Aortic smooth muscle cell (primary cell): Measurements from ENCODE around the gene CRLF1. TPM values are rescaled to one million over a fixed set of nuclear protein-coding genes. Genes with fewer than 3 reads are reported as not detected.

Experiments
- total RNA-seq: library from RNA; depleted of rRNA; stranded (reverse); fragments of >200 nt; gene quantifications from 2 replicates; pipeline ENCODE4 v1.2.3, GENCODE V29; 2014

The CRLF1 gene
- total RNA-seq = 437 and 449 TPM in 2 replicates

DNA sequence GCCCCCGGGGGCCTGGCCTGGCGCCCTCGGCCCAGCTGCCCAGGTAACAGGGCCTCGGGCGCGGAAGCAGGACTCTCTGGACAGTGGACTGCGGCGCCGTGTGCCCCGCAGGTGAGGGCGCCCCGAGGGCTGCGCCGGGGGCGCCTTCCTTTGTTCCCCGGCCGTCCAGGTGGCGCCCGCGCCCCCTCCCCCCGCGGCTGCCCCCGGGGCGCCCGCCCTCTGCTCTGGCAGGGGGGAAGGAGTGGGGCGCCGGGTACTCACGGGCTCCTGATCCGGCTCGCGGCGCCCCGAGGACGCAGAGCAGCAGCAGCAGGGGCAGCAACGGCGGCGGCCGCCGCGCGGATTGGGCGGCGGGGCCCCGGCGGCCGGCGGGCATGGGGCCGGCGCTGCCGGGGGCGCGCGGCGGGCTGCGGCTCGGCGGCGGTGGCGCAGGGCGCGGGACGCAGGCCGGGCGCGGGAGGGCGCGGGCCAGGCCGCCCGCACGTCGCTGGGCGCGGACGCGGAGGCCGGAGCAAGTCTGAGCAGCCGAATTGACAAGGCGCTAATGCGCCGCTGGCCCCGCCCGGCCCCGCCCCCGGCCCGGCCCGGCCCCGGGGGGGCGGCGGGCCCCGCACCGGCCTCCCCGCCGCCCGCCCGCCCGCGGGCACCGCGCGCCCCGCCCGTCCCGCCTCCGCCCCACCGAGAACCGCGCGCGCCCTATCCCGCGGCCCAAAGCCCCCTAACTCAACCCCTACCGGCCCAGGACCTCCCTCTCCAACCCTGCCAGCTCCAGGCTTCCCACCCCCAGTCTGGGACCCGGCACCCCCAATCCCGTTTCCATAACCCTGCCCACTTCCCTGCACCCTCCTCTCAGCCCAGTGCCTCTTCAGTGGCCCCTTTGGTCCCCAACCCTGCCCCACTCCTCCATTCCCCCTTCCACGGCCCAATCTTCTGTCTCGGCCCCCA, at the start of gene CRLF1:
Gene CRLF1 (minus strand): TSS at position 519 of the 945 bp plus-strand sequence. CDS start 143 bp downstream, at position 376.

GRCh38 chr19:18636969-18637629, 30.5 kb upstream of the CRLF1 start, which contains the start of gene KLHL26:
Gene KLHL26 (plus strand): TSS chr19:18637028. CDS start chr19:18637055, 27 bp downstream.

GRCh38 chr19:18612772-18613588, 6.4 kb upstream of the CRLF1 start, which contains the start of gene TMEM59L:
Gene TMEM59L (plus strand): TSS chr19:18612870. CDS start chr19:18612959, 89 bp downstream.

DNA sequence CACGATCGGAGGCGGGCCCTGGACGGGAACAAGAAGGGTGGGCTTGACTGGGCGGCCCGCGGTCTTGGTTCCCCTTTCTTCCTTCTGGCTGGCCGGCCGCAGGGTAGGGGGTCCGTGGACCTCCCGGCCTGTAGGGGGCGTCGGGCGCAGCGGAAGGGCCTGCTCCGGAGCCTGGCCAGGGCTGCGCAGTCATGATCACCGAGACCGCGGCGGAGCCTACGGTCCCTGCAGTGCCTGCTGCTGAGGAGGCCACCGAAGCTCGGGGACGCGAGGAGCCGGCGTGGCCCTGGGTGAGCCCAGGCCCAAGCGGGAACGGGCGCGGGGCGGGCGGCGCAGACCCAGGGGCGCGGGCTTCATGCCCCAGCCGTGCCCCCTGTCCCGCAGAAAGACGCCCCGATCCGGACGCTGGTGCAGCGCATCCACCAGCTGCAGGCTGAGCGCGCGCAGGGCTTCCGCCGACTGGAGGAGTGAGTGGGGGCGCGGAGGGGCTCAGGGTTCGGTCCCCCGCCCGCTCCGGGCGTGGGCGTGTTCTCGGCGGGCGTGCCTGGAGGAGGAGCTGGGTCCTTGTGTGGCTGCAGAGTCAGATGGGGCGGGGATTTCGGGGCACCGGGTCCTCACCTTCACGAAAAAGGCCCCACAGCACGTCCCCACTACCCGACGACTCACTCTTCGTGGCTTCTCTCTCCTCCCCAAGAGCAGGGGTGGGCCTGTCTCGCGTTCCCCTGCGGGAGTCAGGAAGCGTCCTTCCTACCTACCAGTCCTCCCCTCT, 17.8 kb downstream of the CRLF1 start, which contains the start of gene REX1BD:
Gene REX1BD (plus strand): TSS at position 188 of the 769 bp plus-strand sequence. CDS start 4 bp downstream, at position 192.

DNA sequence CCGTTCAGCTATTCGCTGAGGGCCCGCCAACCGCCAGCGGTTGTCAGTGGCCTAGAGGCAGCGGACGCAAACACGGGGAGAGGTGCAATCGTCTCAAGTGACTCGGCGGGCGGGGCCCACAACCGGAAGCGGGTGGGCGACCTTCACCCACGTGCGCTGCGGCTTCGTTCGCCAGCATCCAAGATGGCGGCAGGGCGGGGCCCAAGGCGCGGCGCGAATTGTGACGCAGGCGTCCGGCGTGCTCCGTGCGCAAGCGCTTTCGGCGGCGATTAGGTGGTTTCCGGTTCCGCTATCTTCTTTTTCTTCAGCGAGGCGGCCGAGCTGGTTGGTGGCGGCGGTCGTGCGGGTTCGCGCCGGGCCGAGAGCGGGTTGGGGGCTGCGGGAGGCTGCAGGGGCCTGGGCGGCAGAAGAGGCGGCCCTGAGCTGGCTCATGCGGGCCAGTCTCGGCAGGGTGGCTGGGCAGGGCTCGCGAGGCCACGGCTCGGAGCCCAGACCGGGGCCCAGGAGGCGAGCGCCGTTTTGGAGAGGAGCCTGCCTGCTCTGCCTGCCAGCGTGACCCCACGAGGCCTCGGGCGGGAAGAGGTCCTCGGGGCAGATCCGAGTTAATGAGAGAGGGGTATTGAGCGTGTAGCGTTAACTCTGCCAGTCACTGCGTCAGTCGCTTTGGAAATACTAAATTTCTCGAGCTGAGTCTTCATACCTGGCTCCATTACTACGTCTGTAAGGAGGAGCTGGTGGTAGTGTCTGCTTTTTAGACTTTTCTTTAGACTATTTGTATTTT, 34.8 kb downstream of the CRLF1 start, which contains the start of gene UBA52:
Gene UBA52 (plus strand): TSS at position 294 of the 781 bp plus-strand sequence. CDS start 1,444 bp downstream, outside the sequence.

GRCh38 chr19:18557411-18558201, 49.0 kb downstream of the CRLF1 start, which contains the start of gene KXD1:
Gene KXD1 (plus strand): TSS chr19:18557870. CDS start chr19:18562057, 4,187 bp downstream.

Other genes starting within 250 kb of the CRLF1 start
- gene GDF15, start 220.6 kb downstream of the CRLF1 start, total RNA-seq = 41.1 and 66.9 TPM in 2 replicates
- 0.06 TPM in 1 of 2 replicates, not detected in the other for gene LRRC25, start 209.2 kb downstream of the CRLF1 start, total RNA-seq
- 54.1 and 66.1 TPM in 2 replicates for gene SSBP4, start 187.4 kb downstream of the CRLF1 start, total RNA-seq
- 9.6 and 10.8 TPM in 2 replicates for gene ISYNA1, start 168.7 kb downstream of the CRLF1 start, total RNA-seq
- gene ELL, start 84.7 kb downstream of the CRLF1 start, total RNA-seq = 16.1 and 18.0 TPM in 2 replicates
- gene FKBP8, start 63.2 kb downstream of the CRLF1 start, total RNA-seq = 256 and 259 TPM in 2 replicates
- 70.0 and 82.8 TPM in 2 replicates for gene KXD1, start 48.9 kb downstream of the CRLF1 start, total RNA-seq
- gene UBA52, start 34.9 kb downstream of the CRLF1 start, total RNA-seq = 850 and 972 TPM in 2 replicates
- 51.8 and 59.6 TPM in 2 replicates for gene REX1BD, start 18.0 kb downstream of the CRLF1 start, total RNA-seq
- 3.1 and 4.0 TPM in 2 replicates for gene TMEM59L, start 6.1 kb upstream of the CRLF1 start, total RNA-seq
- gene KLHL26, start 30.2 kb upstream of the CRLF1 start, total RNA-seq = 8.6 and 8.9 TPM in 2 replicates
- gene CRTC1, start 76.9 kb upstream of the CRLF1 start, total RNA-seq = 2.6 and 2.7 TPM in 2 replicates
- gene COMP, start 184.5 kb upstream of the CRLF1 start, total RNA-seq = 1.7 and 8.7 TPM in 2 replicates
- gene UPF1, start 225.2 kb upstream of the CRLF1 start, total RNA-seq = 59.7 and 76.2 TPM in 2 replicates